Cardiac fibroblast (primary cell): Measurements from ENCODE around the gene MCAM.
A peak's percentile ranks its signal among the peaks of the same experiment; 100 is the strongest.

Source experiments
- DNase-seq, 2 donors: peaks; one replicate each; pipeline versions ENCODE4 v3.0.0 to v3.0.0-alpha.2; 2010; ENCODE audit warnings: low read depth in 2 of 2
- H3K4me3 ChIP-seq, 2 donors: replicated peaks in 1 of 2; 1 replicate in 1 of 2; 2 replicates in 1 of 2; pipeline ENCODE4 v1.5.1; 2011; ENCODE audit warnings: low read depth in 2 of 2, low read length in 2 of 2, mild to moderate bottlenecking in 2 of 2, moderate library complexity in 1 of 2
- TF ChIP-seq, protein P1 (sequence below): IDR thresholded peaks from one replicate; pipeline ENCODE4 v1.5.1; 2011; ENCODE audit warnings: low read depth, mild to moderate bottlenecking, low read length, inconsistent platforms

Gene MCAM

DNA sequence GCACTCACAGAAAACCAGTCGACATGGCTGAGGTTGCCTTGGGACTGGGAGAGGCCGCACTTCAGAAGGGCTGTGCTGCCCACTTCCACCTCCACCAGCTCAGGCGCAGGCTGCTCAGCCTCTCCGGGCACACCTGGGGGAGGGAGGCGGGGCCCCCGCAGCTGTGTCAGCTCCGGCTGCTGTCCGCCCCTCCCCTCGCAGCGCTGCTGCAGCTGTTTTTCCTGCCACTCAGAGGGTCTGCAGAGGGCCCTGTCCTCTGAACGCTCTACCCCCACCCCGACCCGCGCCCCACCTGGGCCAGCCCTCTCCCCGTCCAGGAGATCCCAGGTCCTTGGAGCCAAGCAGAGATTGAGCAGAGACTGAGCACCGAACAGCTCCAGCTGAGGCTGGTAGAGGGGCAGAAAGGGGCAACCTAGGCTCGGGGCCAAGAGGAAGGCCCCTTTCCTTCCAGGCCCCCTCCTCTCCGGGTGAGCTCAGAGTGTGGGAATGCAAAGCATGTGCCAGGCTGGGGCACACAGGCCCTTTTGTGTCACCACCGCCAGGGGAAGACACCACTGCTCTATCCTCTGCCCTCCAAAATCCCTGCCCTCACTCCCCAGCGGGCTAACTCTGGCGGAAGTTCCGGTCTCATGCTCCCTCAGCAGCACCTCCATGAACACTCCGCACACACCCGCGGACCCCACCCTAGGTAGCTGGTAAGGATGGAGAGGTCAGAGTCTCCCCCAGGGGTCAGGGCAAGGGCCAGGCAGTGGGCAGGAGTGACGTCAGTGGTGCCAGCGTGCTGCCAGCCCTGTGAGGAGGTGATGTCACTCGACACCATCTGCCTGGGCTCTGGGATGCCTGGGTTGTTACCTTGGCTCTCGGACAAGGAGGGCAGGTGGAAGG lies 1.6 kb downstream of the MCAM start:
- peak overlapping the region; percentile 57 to 58 for H3K4me3 ChIP-seq
- no peak for DNase-seq
- TF ChIP-seq, protein P1, sequence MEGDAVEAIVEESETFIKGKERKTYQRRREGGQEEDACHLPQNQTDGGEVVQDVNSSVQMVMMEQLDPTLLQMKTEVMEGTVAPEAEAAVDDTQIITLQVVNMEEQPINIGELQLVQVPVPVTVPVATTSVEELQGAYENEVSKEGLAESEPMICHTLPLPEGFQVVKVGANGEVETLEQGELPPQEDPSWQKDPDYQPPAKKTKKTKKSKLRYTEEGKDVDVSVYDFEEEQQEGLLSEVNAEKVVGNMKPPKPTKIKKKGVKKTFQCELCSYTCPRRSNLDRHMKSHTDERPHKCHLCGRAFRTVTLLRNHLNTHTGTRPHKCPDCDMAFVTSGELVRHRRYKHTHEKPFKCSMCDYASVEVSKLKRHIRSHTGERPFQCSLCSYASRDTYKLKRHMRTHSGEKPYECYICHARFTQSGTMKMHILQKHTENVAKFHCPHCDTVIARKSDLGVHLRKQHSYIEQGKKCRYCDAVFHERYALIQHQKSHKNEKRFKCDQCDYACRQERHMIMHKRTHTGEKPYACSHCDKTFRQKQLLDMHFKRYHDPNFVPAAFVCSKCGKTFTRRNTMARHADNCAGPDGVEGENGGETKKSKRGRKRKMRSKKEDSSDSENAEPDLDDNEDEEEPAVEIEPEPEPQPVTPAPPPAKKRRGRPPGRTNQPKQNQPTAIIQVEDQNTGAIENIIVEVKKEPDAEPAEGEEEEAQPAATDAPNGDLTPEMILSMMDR = no peak

DNA sequence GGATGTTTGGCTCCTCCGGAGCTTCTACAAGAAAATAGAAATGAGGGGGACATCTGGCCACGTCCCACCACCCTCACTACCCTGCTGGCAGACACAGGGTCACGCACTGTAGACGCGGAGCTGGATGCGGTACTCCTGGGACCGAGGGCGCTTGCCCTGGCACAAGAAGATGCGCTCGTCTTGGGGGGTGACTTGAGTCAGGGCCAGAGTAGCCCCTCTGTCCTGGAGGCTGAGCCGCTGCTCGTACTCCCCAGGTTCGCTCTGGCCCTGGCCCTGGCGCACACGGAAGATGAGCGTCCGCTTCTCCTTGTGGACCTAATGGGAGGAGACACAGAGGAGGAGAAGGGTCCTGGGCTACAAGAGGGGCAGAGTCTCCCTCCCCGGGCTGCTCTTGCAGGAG lies 2.2 kb downstream of the MCAM start:
- no peak for DNase-seq
- TF ChIP-seq, protein P1 = no peak
- H3K4me3 ChIP-seq = no peak overlapping the region

DNA sequence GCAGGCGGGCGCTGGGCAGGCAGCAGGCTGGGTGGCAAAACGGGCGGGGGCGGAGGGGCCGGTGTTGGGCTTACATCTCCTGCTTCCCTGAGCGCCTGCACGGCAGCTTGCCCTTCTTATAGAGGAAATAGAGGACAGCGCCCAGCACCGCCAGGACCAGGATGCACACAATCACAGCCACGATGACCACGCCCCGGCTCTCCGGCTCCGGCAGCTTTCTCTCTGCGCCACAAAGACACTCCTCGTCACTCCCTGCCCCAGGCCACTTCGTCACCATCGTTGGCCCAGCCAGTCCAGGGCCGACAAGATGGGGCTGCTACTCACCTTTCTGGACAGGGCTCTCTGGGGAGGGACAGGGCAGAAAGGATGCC lies 6.3 kb downstream of the MCAM start:
- TF ChIP-seq, protein P1 = no peak
- no peak for DNase-seq
- H3K4me3 ChIP-seq = no peak overlapping the region

DNA sequence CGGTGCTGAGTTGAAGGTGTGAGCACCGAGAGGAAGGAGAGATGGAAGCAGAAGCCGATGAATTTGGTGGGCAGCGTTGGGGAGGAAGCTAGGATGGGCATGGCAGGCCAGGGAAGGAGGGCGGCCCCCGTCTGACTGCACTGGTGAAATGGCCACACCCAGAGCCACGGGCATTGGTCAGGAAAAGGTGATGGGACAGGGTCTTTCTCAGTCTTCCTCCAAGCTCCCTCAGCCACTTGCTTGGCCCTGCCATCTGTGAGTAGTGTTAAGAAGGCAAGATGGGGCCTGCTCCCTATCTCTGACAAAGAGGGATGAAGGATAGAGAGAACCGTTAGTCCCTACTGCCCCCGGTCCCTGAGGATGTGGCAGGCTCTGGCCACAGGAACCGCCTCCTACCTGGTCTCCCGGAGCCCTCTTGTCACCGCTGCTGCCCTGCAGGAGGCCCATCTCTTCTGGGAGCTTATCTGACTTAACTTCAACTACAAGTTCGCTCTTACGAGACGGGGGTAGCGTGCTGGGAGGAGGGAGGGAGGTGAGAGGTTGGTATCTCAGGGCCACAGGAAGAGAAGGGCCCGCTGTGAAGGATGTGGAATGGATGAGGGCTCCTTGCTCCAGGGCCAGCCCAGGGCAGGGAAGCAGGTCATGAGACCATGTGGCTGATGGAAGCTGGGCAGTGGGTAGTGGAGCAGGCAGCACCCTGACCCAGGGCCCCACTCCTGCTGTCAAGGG lies 6.8 kb downstream of the MCAM start:
- DNase-seq = no peak
- TF ChIP-seq, protein P1 = no peak

DNA sequence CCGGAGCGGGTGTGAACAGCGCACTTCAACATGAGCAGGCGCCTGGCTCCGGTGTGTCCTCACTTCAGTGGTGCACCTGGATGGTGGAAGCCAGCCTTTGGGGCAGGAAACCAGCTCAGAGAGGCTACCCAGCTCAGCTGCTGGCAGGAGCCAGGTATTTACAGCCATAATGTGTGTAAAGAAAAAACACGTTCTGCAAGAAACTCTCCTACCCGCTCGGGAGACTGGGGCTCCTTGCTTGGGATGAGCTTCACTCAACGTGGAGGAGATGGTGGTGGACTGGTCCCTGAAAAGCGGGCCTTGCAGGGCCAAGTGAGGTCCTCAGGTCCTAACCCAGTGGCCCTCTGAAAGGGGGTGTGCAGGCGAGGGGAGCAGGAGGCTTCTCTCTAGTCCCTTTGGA lies 7.5 kb downstream of the MCAM start:
- DNase-seq = no peak
- TF ChIP-seq, protein P1 = no peak
- no peak overlapping the region for H3K4me3 ChIP-seq

More for the DNA sequence above, 6.8 kb downstream of the MCAM start:
- no peak overlapping the region for H3K4me3 ChIP-seq

DNA sequence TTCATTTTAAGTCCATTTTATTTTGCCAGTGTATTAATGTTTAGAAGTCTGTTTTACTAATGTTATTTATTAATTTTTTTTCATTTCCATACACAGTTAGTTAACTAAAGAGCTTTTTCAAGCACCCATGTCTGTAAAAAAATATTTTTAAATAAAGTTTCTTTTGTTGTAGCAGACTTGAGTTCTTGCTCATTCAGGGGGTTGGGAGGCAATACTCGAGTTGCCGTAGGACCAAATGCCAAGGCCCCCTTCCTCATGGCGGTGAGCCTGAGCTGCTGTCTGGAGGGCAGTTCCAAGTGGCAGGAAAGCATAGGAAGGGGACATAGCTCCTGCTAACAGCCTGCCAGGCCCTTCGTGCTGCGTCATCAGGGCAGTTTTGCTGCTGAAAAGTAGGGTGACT lies 9.0 kb downstream of the MCAM start:
- TF ChIP-seq, protein P1 = no peak
- no peak overlapping the region for H3K4me3 ChIP-seq
- DNase-seq = no peak
